ENCODE results near the gene SLC43A3.

Gene SLC43A3

GRCh38 chr11:57426929-57427726 is at the start of gene SLC43A3:
Gene SLC43A3, minus strand, starts transcription at chr11:57427121. Its CDS starts 949 bp downstream, at chr11:57426172.
- peak; percentile 77 for DNase-seq (ENCODE audit: low spot score)

GRCh38 chr11:57476047-57476756 is 49.3 kb upstream of the SLC43A3 start:
- no peak for DNase-seq (ENCODE audit: low spot score)

DNA sequence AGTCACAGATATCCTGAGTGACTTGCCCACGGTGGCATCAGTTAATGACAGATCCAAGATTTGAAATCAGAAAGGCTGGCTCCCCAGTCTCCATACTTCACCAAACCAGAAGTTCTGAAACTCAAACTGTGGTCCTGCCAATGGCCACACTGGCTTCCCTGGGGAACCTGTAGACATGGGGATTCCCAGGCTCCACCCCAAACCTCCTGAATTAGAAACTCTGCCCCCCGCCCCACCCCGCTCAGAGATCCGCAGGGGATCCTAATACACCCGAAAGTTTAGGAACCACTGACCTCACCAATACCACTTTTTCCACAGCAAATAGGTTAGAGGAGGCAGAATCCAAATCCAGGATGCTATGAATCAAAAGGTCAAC is 48.7 kb upstream of the SLC43A3 start:
- no peak for DNase-seq (ENCODE audit: low spot score)

- no peak for DNase-seq (ENCODE audit: low spot score)
Observed at GRCh38 chr11:57475191-57475590, 48.3 kb upstream of the SLC43A3 start.

DNA sequence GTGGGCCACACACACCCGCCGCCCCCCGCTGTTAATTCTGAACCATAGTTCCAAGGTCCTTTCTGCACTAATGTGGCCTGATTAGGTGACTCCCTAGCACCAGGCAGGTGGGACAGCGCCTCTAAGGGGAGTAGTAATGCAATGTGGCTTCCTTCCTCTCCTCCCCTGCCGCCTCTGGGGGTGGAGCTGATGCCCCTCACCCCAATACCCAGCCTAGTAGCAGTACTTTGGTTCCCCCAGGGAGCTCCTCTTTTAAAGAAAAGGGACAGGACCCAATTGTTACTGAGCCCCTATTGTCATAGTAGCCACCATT is 47.8 kb upstream of the SLC43A3 start:
- no peak for DNase-seq (ENCODE audit: low spot score)

DNA sequence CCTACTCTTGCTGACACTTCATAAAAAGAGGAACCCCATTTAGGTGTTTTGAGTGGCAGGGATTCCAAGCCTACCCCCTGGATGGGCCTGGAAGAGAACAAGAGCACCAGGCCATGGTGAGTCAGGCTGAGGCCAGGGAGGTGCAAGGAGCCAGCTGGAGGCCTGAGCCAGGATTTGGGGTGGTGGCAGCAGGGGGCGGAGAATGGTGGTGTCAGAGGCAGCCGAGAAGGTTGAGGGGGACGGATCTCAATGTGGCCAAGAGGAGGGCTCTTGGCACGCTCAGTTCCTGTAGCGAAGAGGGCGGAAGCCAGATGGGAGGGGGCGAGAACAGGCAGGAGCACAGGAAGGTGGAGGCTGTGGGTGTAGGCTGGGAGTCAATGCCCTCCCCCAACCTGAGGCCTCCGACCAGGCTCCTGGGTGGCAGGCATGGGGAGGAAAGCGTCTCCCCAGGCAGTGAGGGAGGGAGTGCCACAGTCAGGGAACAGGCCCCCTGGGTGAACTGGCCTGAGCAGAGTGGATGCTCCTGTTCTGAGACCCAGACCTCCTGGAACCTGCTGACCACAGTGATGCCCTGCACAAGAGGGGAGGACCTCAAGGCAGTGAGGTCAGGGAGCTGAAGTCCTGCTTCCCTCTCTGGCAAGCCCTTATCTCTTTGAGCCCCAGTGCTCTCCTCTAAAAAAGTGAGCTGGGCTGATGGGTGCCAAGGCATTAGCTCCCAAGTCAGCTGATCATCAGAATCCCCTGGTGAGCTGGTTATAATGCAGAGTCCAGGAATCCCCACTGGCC is 47.3 kb upstream of the SLC43A3 start:
- DNase-seq (ENCODE audit: low spot score), result no peak

DNA sequence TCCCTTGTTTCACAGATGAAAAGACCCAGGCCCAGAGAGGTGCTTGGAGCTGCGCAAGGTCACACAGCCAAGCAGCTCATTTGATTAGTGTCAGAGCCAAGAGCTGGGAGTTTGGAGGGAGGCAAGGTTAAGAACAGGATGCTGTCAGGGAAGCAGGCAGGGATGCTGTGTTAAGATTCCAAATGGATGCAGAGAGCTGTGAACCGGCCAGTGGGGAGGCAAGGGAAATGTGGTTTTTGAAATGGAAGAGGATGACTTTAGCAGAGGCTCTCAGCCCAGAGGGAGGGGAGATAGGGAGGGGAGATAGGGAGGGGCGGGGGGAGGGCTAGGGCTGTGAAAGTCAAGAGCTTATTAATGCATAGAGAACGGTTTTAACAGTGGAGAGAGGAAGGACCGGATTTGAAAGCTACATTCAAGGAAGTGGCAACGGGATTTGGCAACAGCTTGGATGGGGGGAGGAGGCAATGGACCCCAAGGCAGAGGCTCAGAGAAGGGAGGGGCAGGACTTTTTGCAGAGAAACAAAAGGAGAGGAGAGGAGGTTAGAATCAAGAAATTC is 46.4 kb upstream of the SLC43A3 start:
- no peak for DNase-seq (ENCODE audit: low spot score)

GRCh38 chr11:57471496-57471895 is 44.6 kb upstream of the SLC43A3 start:
- no peak for DNase-seq (ENCODE audit: low spot score)

DNA sequence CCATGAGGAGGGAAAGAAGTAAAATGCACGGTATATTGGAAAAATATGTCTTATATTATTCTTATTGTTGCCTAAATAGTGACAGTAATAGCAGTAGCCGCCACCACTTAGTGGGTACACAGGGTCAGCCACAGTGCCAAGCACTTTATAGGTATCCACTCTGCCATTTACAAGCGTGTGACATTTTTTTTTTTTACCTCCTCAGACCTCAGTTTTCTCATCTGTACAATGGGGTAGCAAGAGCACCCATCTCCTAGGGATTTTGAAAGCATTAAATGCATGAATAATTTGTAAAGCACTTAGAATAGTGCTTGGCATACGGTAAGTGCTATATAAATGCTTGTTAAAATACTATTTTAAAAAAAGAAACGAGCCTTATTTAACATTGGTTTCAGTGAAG is 42.3 kb upstream of the SLC43A3 start:
- no peak for DNase-seq (ENCODE audit: low spot score)

- DNase-seq (ENCODE audit: low spot score), result no peak
Observed at GRCh38 chr11:57468276-57468675, 41.4 kb upstream of the SLC43A3 start.

- no peak for DNase-seq (ENCODE audit: low spot score)
Observed at GRCh38 chr11:57467508-57468157, 40.7 kb upstream of the SLC43A3 start.

GRCh38 chr11:57466680-57467079 is 39.8 kb upstream of the SLC43A3 start:
- no peak for DNase-seq (ENCODE audit: low spot score)

DNA sequence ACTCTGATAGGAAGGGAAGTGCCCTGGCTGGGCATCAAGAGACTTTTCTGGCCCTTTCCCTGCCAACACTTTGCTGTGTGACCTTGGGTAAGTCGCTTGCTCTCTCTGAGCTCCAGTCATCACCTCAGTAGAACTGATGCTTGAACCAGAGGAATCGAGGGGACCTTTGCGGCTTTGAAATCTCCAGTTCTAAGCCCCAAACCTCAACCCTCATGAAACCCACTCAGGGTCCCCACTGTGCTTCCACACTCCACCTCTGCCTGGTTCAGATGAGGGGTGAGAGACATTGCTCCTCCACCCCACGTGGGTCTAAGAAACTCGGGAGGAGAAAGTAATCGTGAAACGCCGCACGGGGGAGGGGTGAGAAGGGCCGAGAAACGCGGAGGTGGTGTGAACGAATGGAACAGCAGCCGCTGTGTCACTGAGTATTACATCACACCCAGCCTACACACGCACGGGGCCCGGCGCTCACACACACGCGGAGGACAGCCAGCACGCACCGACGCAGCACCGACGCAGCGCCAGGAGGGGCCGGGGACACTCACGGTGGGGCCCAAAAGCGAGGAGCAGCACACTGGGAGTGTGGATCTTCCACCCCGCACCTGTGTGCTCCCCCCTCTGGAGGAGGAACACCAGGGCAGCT is 37.7 kb upstream of the SLC43A3 start:
- DNase-seq (ENCODE audit: low spot score), result no peak

DNA sequence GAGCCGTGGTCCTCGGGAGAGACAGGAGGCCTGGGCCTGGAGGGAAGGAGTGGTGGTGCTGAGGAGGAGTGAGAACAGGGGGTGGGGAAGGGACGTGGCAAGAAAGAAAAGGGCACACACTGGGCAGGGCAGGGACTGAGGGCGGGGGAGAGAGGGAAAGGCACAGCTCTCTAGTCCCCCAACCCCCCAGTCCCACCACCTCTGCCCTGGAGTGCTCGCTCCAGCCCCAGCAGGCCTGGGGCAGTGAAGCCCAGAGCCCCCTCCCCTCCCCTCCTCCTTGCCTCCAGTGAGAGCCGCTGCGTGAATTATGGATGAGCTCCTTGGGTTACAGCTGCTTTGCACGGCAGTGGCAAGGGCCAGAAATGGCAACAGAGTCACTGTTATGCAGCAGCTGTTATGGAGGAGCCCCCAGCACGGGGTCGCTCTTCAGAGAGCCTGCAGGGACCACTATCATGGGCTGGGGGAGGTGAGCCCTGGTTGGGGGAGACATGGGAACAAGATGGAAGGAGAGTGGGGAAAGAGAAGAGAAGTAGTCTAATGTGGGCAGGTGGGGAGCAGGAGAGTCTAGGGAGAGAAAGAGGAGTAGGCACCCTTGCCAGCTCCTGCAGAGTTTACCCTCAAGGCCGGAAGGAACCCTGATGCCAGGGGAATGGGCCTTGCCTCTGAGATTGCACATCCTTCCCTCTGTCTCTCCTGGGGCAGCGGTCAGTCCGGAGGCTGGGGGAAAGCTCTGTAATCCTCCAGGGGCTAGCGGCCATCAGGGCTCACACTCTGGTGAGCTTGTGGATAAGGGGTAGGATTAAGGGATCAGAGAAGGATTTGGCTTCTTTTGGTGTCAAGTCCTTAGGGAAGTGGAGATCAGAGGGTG is 37.0 kb upstream of the SLC43A3 start:
- DNase-seq (ENCODE audit: low spot score), result no peak

DNA sequence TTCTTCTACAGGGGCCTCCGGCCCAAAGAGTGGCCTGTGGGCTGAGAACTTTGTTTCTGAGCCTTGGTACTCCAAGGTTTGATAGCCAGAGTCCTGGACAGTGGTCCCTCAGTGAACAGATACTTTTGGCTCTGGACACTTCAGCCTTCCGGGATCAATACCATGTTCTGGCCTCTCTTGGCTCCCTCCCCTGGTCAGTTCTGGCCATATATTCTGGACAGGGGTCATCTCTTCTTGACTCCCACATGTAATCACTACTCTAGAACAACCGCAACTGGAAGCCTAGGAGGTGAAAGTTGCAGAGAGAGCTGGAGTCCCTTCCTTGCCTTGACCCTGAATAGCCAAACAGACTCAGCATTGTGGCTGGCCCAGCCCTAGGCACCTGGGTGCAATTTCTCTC is 35.7 kb upstream of the SLC43A3 start:
- no peak for DNase-seq (ENCODE audit: low spot score)

DNA sequence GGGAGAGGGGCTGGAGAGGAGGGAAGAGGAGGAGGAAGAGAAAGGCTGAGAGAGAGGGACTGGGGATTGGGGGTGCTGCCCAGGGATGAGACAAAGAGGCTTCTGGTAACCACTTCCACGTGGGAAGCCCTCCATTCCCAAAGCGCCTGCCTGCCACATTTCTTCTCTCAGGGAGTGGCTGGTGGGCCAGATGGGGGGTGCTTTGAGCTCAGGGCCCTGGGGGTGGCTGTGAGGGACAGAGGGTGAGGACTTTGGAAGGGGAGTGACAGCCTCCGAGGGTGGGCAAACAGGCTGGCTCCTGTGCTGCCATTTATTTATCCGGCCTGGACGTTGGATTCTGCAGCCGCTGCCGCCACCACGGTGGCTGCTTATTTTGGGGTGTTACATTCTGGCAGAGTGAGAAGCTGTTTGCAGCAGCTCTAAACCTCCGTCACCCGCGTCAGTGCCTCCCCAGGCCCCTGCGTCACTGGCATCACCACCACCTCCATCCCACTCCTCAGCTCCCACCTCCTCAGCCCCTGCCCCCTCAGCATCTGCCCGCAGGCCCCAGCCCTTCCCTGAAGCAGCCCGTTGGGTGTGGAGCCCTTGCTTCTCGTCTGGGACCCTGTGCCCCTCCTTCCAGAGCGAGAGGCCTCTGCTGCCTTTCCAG is 35.0 kb upstream of the SLC43A3 start:
- DNase-seq (ENCODE audit: low spot score), result no peak

- no peak for DNase-seq (ENCODE audit: low spot score)
Observed at GRCh38 chr11:57460758-57461749, 34.1 kb upstream of the SLC43A3 start.

GRCh38 chr11:57460022-57460757 is 33.3 kb upstream of the SLC43A3 start, which contains the start of gene RTN4RL2:
Gene RTN4RL2, plus strand, starts transcription at chr11:57460528. Its CDS starts 338 bp downstream, at chr11:57460866.
- peak; percentile 70 for DNase-seq (ENCODE audit: low spot score)
